H9 (cell line): ENCODE data around the gene UPF3A. TPM values are rescaled to one million over a fixed set of nuclear protein-coding genes. Genes with fewer than 3 reads are reported as not detected.

Experiments
- DNase-seq: peaks from one replicate; pipeline ENCODE4 v3.0.0-alpha.2; 2017
- H2AFZ ChIP-seq: one replicate; pipeline ENCODE4 v1.6.1; 2013; ENCODE audit warnings: mild to moderate bottlenecking, low read length, control low read depth, moderate library complexity
- H2AK5ac ChIP-seq: 2 replicates; pipeline ENCODE4 v1.6.1; 2013; ENCODE audit warnings: low read length, control low read depth, mixed read lengths; ENCODE audit not compliant: insufficient read length
- H2BK120ac ChIP-seq: one replicate; pipeline ENCODE4 v1.6.1; 2013; ENCODE audit warnings: low read depth, mild to moderate bottlenecking, low read length, control low read depth, inconsistent platforms; ENCODE audit not compliant: poor library complexity, severe bottlenecking
- H2BK12ac ChIP-seq: 2 replicates; pipeline ENCODE4 v1.6.1; 2013; ENCODE audit warnings: low read length, control low read depth, mixed read lengths, low read depth; ENCODE audit not compliant: insufficient read length
- H2BK15ac ChIP-seq: 2 replicates; pipeline ENCODE4 v1.6.1; 2013; ENCODE audit warnings: low read depth, low read length, control low read depth
- H2BK20ac ChIP-seq: one replicate; pipeline ENCODE4 v1.6.1; 2013; ENCODE audit warnings: low read depth, mild to moderate bottlenecking, low read length, control low read depth, inconsistent platforms; ENCODE audit not compliant: poor library complexity, severe bottlenecking
- H2BK5ac ChIP-seq: 2 replicates; pipeline ENCODE4 v1.6.1; 2013; ENCODE audit warnings: low read length, control low read depth, mixed read lengths; ENCODE audit not compliant: insufficient read length
- H3K14ac ChIP-seq: 2 replicates; pipeline ENCODE4 v1.6.1; 2013; ENCODE audit warnings: low read length, control low read depth; ENCODE audit not compliant: insufficient read depth
- H3K18ac ChIP-seq: 2 replicates; pipeline ENCODE4 v1.6.1; 2013; ENCODE audit warnings: low read depth, mild to moderate bottlenecking, mixed read lengths, low read length, control low read depth; ENCODE audit not compliant: insufficient read length
- H3K23ac ChIP-seq: 2 replicates; pipeline ENCODE4 v1.6.1; 2013; ENCODE audit warnings: low read length, control low read depth, mixed read lengths, low read depth; ENCODE audit not compliant: insufficient read length
- H3K23me2 ChIP-seq: 2 replicates; pipeline ENCODE4 v1.6.1; 2013; ENCODE audit warnings: low read depth, mild to moderate bottlenecking, mixed read lengths, low read length, control low read depth; ENCODE audit not compliant: insufficient read length, poor library complexity, severe bottlenecking
- H3K27ac ChIP-seq: 2 replicates; pipeline ENCODE4 v1.5.1; 2013; ENCODE audit warnings: low read length, control low read depth, mixed read lengths, low read depth; ENCODE audit not compliant: insufficient read length
- H3K27me3 ChIP-seq: 2 replicates; pipeline ENCODE4 v1.6.1; 2013; ENCODE audit warnings: low read length, control low read depth, inconsistent platforms; ENCODE audit not compliant: insufficient read depth
- H3K4ac ChIP-seq: 2 replicates; pipeline ENCODE4 v1.6.1; 2013; ENCODE audit warnings: low read depth, mild to moderate bottlenecking, control low read depth, inconsistent platforms, low read length, moderate library complexity
- H3K4me1 ChIP-seq: 2 replicates; pipeline ENCODE4 v1.6.1; 2013; ENCODE audit warnings: low read length, control low read depth, inconsistent platforms; ENCODE audit not compliant: insufficient read depth
- H3K4me2 ChIP-seq: 2 replicates; pipeline ENCODE4 v1.6.1; 2013; ENCODE audit warnings: low read length, control low read depth, mixed read lengths; ENCODE audit not compliant: insufficient read length, insufficient read depth
- H3K56ac ChIP-seq: 2 replicates; pipeline ENCODE4 v1.6.1; 2013; ENCODE audit warnings: low read depth, mild to moderate bottlenecking, mixed read lengths, low read length, control low read depth; ENCODE audit not compliant: insufficient read length
- H3K79me1 ChIP-seq: 2 replicates; pipeline ENCODE4 v1.6.1; 2013; ENCODE audit warnings: low read depth, mild to moderate bottlenecking, moderate library complexity, low read length, control low read depth, inconsistent platforms; ENCODE audit not compliant: insufficient read depth, poor library complexity, severe bottlenecking
- H3K79me2 ChIP-seq: 2 replicates; pipeline ENCODE4 v1.6.1; 2013; ENCODE audit warnings: low read length, control low read depth, inconsistent platforms; ENCODE audit not compliant: insufficient read depth
- H3K9ac ChIP-seq: 2 replicates; pipeline ENCODE4 v1.6.1; 2013; ENCODE audit warnings: low read length, control low read depth, mixed read lengths; ENCODE audit not compliant: insufficient read length; ENCODE audit errors: extremely low read depth
- H3K9me3 ChIP-seq: one replicate; pipeline ENCODE4 v1.6.1; 2013; ENCODE audit warnings: low read depth, low read length, inconsistent platforms; ENCODE audit not compliant: control insufficient read depth
- H3T11ph ChIP-seq: one replicate; pipeline ENCODE4 v1.6.1; 2013; ENCODE audit warnings: mild to moderate bottlenecking, low read length, control low read depth, inconsistent platforms
- H4K20me1 ChIP-seq: one replicate; pipeline ENCODE4 v1.6.1; 2013; ENCODE audit not compliant: control insufficient read depth, insufficient read length, insufficient read depth
- H4K5ac ChIP-seq: 2 replicates; pipeline ENCODE4 v1.6.1; 2013; ENCODE audit warnings: low read depth, mild to moderate bottlenecking, mixed read lengths, low read length, control low read depth; ENCODE audit not compliant: insufficient read length
- H4K8ac ChIP-seq: replicated peaks from 2 replicates; pipeline ENCODE4 v1.6.1; 2013; ENCODE audit warnings: low read length, control low read depth, mixed read lengths, low read depth; ENCODE audit not compliant: insufficient read length
- H4K91ac ChIP-seq: 2 replicates; pipeline ENCODE4 v1.6.1; 2013; ENCODE audit warnings: low read depth, mild to moderate bottlenecking, moderate library complexity, mixed read lengths, low read length, control low read depth; ENCODE audit not compliant: insufficient read length
- H3K27ac Mint-ChIP-seq, 3 experiments: 2 replicates in 2 of 3; 3 replicates in 1 of 3; pipeline ENCODE4 v1.8.0; 2020 to 2021; ENCODE audit warnings: mixed read lengths in 3 of 3, mild to moderate bottlenecking in 1 of 3, moderate library complexity in 1 of 3
- H3K27me3 Mint-ChIP-seq: 2 replicates; pipeline ENCODE4 v1.8.0; 2021; ENCODE audit warnings: low read depth, mild to moderate bottlenecking, moderate library complexity, mixed read lengths
- H3K36me3 Mint-ChIP-seq, 3 experiments: 2 replicates in 2 of 3; 3 replicates in 1 of 3; pipeline ENCODE4 v1.8.0; 2020 to 2021; ENCODE audit warnings: low read depth in 3 of 3, mixed read lengths in 3 of 3; ENCODE audit not compliant: insufficient read depth in 1 of 3
- H3K4me1 Mint-ChIP-seq, 2 experiments: 2 replicates each; pipeline ENCODE4 v1.8.0; 2020; ENCODE audit warnings: mixed read lengths in 2 of 2
- H3K4me3 Mint-ChIP-seq, 2 experiments: 2 replicates in 1 of 2; 3 replicates in 1 of 2; pipeline ENCODE4 v1.8.0; 2020 to 2021; ENCODE audit warnings: mild to moderate bottlenecking in 2 of 2, mixed read lengths in 2 of 2, moderate library complexity in 1 of 2
- H3K9me3 Mint-ChIP-seq, 2 experiments: 2 replicates in 1 of 2; 3 replicates in 1 of 2; pipeline ENCODE4 v1.8.0; 2020; ENCODE audit warnings: mild to moderate bottlenecking in 2 of 2, mixed read lengths in 2 of 2, moderate library complexity in 1 of 2
- WGBS: extraction: QIAGEN DNeasy Blood & Tissue Kit; methylation state at CpG from one replicate; pipeline ENCODE4 v1.1.7; 2013; ENCODE audit warnings: missing lambda C conversion rate, low lambda C conversion rate, mixed read lengths; ENCODE audit not compliant: insufficient read length; ENCODE audit errors: extremely low coverage; 5-methylcytosine and 5-hydroxymethylcytosine counted together
- total RNA-seq: library from RNA; stranded (reverse); gene quantifications from 2 replicates; pipeline ENCODE4 v1.2.1, GENCODE V29; 2021
- TF ChIP-seq, protein P1 (sequence below): fragments of 200-600 bp; sonication (generic); conservative IDR thresholded peaks from 3 replicates; pipeline ENCODE4 v1.8.0; 2021; ENCODE audit warnings: antibody characterized with exemption, mild to moderate bottlenecking

UPF3A gene
- total RNA-seq, 1 experiment from 2014 or later: 81.8 TPM

DNA sequence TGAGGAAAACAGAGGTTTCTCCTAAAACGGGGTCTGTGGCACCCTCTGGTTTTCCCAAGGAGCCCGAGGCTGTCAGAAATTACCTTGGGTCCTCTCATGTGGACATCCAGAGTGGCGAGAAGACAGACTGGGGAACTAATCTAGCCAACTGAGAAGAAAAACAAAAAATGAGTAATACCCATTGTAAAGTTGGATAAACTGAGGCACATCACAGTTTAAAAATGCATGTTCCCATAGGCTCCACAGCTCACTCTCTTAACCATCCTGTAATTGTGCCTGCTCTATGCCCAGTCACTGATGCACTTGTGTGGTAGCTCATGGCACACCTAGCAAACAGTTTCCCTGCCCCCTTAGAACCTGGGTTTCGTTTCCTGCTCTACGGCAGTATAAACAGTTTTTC lies 15.2 kb upstream of the UPF3A start:
- Histone ChIP-seq H3K23me2 (no peaks in the 10 kb centered on the region), H2BK20ac (no peak overlapping the region), H4K8ac (no peak overlapping the region), H3K18ac (no peak overlapping the region), H3K79me1 (no peaks in the 10 kb centered on the region), H3K9me3 (no peaks in the 10 kb centered on the region), H3K4me1 (no peaks in the 10 kb centered on the region), H2BK5ac (no peak overlapping the region), H3K27ac (no peak overlapping the region), H3K4me2 (no peak overlapping the region), H3K79me2 (no peaks in the 10 kb centered on the region), H3K14ac (no peak overlapping the region), H3K9ac (no peak overlapping the region), H4K20me1 (no peaks in the 10 kb centered on the region), H4K5ac (no peak overlapping the region), H3K56ac (no peak overlapping the region), H2BK15ac (no peak overlapping the region), H2BK12ac (no peak overlapping the region), H4K91ac (no peak overlapping the region), H3T11ph (no peak overlapping the region), H3K27me3 (no peaks in the 10 kb centered on the region), H3K4ac (no peak overlapping the region), H2AFZ (no peak overlapping the region), H2AK5ac (no peak overlapping the region), H3K23ac (no peak overlapping the region), H2BK120ac (no peak overlapping the region)
- Mint-ChIP-seq H3K27me3 (no peaks in the 10 kb centered on the region; the same call in 1 of the 2 replicates), H3K27ac (no peak overlapping the region), H3K4me1 (no peaks in the 10 kb centered on the region), H3K9me3 (no peaks in the 10 kb centered on the region), H3K4me3 (no peak overlapping the region), H3K36me3 (peaks cover 58 to 86% (median 83%) of the 10 kb centered on the region in 3 experiments)
- no CpG with 5 or more reads among the region's 5 CpGs for WGBS
- DNase-seq: no peak
- TF ChIP-seq, protein P1, sequence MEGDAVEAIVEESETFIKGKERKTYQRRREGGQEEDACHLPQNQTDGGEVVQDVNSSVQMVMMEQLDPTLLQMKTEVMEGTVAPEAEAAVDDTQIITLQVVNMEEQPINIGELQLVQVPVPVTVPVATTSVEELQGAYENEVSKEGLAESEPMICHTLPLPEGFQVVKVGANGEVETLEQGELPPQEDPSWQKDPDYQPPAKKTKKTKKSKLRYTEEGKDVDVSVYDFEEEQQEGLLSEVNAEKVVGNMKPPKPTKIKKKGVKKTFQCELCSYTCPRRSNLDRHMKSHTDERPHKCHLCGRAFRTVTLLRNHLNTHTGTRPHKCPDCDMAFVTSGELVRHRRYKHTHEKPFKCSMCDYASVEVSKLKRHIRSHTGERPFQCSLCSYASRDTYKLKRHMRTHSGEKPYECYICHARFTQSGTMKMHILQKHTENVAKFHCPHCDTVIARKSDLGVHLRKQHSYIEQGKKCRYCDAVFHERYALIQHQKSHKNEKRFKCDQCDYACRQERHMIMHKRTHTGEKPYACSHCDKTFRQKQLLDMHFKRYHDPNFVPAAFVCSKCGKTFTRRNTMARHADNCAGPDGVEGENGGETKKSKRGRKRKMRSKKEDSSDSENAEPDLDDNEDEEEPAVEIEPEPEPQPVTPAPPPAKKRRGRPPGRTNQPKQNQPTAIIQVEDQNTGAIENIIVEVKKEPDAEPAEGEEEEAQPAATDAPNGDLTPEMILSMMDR: no peak
